Middle frontal gyrus (tissue), 1 donor: ENCODE data around the gene SLC12A8.

Source experiments
- DNase-seq: peaks from one replicate; pipeline ENCODE4 v3.0.0-alpha.2; 2015; ENCODE audit warnings: low spot score; ENCODE audit errors: extremely low spot score

Gene SLC12A8, protein sequence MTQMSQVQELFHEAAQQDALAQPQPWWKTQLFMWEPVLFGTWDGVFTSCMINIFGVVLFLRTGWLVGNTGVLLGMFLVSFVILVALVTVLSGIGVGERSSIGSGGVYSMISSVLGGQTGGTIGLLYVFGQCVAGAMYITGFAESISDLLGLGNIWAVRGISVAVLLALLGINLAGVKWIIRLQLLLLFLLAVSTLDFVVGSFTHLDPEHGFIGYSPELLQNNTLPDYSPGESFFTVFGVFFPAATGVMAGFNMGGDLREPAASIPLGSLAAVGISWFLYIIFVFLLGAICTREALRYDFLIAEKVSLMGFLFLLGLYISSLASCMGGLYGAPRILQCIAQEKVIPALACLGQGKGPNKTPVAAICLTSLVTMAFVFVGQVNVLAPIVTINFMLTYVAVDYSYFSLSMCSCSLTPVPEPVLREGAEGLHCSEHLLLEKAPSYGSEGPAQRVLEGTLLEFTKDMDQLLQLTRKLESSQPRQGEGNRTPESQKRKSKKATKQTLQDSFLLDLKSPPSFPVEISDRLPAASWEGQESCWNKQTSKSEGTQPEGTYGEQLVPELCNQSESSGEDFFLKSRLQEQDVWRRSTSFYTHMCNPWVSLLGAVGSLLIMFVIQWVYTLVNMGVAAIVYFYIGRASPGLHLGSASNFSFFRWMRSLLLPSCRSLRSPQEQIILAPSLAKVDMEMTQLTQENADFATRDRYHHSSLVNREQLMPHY

GRCh38 chr3:125212509-125213363, at the start of gene SLC12A8:
TSS of gene SLC12A8 (minus strand) at chr3:125212748. CDS start at chr3:125211349, 1,399 bp downstream.
- no peak for DNase-seq

GRCh38 chr3:125262161-125262560, 49.6 kb upstream of the SLC12A8 start:
- no peak for DNase-seq

GRCh38 chr3:125261031-125261430, 48.5 kb upstream of the SLC12A8 start:
- DNase-seq = no peak

GRCh38 chr3:125260158-125260557, 47.6 kb upstream of the SLC12A8 start:
- DNase-seq = no peak

DNA sequence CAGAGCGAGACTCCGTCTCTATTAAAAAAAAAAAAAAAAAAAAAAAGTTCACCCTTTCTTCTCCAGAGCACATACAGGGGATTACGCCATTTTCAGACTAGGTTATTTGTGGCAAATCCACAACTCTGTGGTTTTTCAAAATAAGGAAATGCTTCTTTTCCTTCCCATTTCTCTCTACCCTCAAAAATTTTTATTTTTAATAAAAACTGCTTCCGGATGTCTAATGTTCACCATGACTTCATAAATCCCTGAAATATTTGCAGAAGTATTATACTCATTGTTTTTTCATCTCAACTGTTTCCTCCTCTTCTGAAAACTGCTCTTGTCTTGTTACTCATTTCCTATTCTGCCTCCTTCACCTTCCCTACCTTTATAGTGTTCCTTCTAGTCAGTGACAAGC, 45.0 kb upstream of the SLC12A8 start:
- no peak for DNase-seq

GRCh38 chr3:125256675-125257074, 44.1 kb upstream of the SLC12A8 start:
- DNase-seq = no peak

DNA sequence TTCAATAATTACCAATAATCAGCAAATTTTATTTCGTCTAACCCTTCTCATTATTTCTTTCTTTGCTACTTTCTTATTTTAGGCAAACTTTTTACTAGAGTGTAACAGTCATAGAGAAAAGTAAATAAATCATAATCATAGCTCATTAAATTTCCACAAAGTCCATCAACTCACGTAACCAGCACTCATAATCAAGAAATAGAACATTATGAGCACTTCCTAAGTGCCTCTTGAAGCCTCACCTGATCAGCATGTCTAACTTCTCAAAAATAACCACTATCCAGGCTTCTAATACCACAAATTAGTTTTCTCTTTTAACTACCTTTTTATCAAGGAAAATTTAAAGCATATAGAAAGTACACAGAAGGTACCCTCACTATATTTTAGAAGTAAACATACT, 38.4 kb upstream of the SLC12A8 start:
- no peak for DNase-seq

DNA sequence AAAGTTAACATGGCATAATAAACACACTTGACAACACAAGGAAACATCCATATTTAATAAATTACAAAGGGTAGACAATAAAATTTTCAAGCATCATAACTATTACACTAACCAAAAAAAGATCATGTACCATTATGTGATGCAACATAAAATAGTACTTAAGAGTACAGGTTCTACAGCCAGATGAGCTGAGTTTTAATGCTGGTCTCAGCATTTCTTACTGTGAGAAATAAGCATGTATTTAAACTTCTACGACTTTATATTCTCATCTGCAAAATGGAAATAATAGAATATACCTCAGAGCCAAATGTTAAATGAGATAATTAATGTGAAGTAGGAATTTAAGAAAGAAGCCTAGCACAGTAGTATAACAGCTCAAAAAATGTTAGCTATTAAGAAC, 33.7 kb upstream of the SLC12A8 start:
- no peak for DNase-seq

DNA sequence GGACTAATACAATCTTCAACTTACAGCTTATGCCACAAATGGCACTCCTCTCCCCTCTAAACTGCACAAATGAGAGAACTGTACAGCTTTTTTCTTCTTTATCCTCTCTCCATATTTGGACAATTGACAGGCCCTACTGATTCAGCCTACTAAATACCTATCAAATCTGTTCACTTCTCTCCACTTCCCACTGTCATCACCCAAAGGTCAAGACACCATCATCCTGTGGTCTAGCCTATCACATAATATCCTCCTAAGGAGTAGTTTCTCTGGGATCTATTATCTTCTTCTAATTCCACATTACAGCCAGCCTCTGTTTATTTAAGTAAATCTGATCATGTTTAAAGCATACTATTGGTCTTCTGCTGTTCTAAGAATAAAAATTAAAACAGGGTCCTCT, 33.0 kb upstream of the SLC12A8 start:
- DNase-seq = no peak

GRCh38 chr3:125240496-125240895, 27.9 kb upstream of the SLC12A8 start:
- DNase-seq = no peak

GRCh38 chr3:125239266-125239665, 26.7 kb upstream of the SLC12A8 start:
- DNase-seq = no peak

GRCh38 chr3:125238759-125239158, 26.2 kb upstream of the SLC12A8 start:
- DNase-seq = no peak

DNA sequence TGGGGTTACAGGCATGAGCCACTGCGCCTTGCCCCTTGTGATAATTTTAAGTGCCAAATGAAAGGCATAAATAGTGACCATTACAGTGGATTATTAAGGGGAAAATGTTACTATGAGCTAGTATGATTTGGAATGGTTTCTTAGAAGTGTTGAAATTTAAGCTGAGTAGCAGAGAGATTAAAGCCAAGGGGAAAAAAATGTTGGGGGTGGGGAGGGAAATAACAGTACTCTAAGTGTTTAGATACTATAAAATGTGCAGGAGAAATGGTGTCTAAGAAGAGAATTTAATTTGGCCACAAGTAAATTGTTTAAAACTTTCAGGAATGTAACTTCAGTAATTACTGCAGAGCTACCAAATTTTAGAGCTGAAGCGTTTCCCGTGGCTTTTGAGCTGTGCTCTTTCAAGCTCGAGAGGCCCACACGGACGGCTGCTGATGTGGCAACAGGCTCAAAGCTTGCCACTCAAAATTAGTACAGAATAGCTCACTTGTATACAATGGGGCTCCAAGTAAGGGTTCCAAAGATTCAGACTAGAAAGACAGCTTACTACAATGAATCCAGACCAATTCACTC, 23.9 kb upstream of the SLC12A8 start:
- no peak for DNase-seq

DNA sequence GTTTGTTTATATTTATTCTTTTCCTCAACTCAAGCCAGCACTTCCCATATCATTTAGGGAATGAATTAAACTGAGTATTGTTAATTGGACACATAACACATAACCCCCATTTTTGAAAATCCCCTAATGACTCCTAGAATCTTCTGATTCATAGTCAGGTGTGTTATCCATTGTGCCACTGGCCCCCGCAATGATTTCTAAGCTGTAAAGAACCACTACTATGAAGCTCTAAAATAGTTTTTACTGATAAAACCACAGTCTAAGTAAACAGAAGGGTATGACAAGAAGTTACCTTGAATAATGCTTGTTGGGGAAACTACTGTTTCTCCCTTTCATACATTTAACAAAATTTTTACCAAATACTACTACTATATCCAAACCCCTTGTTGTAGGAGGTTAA, 22.3 kb upstream of the SLC12A8 start:
- DNase-seq = no peak

DNA sequence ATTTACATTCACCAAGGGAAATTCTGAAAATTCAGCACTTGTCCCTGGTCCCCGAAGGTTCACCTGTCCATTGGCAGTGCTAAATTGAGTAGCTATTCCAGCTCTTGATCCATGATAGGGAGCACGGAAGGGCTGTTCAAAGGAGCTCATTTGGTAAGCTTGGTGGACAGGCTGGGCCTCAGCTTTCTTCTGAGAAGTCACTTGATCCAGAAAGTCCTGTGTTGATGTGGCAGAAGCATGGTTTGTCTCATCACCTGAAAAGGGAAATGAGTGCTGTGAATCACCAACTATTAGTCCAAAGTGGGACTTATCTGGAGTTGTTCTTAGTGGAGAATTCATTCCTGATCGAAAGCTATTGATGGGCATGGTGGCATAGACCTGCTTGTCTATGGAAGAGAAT, 19.9 kb upstream of the SLC12A8 start:
- no peak for DNase-seq

- no peak for DNase-seq
Observed at GRCh38 chr3:125231895-125232294, 19.3 kb upstream of the SLC12A8 start.

GRCh38 chr3:125229707-125230106, 17.2 kb upstream of the SLC12A8 start:
- no peak for DNase-seq

DNA sequence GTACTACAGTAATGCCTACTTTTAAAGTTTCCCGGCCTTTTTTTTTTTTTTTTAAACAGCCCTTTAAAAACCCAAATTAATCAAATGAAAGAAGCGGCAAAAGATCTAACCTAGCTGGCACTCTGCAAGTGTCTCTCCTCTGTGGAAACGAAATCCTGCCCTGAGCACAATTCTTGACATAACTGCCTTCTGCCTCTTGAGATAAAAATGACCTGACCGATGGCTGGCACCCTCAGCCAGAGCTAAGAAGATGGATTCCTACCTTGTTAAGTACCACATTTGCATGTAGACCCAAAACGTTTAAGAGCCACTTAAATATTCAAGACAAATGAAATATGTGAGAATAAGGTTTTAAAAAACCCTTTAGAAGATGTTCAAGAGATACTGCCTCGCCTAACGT, 16.6 kb upstream of the SLC12A8 start:
- DNase-seq = no peak

- DNase-seq = no peak
Observed at GRCh38 chr3:125221831-125222230, 9.3 kb upstream of the SLC12A8 start.

- no peak for DNase-seq
Observed at GRCh38 chr3:125220727-125221429, 8.3 kb upstream of the SLC12A8 start.

DNA sequence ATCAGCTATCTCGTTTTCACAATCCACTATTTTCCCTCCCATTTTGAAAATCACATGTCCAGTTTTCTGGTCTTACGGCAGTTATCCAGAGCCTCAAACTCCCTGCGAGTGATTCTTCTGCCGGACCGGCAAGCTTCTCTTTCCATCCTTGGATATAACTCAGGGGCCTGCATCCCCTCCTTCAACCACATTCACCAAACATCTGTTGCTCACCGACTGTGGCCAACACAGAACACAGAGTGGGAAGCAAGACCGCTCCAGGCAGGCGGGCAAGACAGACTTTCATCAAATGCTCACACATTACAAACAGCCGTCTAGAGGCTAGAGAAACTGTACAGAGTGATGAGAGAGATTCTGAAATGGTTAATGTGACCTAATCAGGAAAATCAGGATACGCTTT, 7.6 kb upstream of the SLC12A8 start:
- no peak for DNase-seq
